NCI-H1694 (cell line): Measurements from ENCODE around the gene PI4K2A.
"Not testable (repeated sequence)": the region's sequence is repeated elsewhere in the genome, so short reads cannot be mapped to it uniquely, and the experiment has no call there.

Experiments
- DNase-seq: peaks from one replicate; lab custom pipeline; 2025; lab: John Stamatoyannopoulos, UW

Gene PI4K2A

DNA sequence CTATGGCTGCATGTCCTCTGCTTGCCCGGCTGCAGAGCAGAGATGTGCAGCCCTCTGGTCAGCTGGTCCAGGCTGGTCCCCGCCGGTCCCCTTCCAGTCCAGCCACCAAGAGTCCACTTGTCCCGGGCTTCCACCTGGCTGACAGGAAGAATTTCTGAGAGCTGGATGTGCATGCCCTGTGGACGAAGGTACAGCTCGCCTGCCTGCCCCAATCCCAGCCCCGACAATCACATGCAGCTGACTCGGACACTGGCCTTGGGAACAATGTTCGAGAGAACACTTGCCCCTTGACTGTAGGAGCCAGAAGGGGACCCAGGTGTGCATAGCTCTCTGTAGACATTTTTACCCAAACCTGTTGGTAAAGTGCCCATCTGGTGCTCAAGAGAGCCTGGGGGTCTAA lies 34.8 kb downstream of the PI4K2A start:
- DNase-seq, result no peak

GRCh38 chr10:97676770-97677581 lies 36.5 kb downstream of the PI4K2A start:
- DNase-seq, result peak; percentile 38

DNA sequence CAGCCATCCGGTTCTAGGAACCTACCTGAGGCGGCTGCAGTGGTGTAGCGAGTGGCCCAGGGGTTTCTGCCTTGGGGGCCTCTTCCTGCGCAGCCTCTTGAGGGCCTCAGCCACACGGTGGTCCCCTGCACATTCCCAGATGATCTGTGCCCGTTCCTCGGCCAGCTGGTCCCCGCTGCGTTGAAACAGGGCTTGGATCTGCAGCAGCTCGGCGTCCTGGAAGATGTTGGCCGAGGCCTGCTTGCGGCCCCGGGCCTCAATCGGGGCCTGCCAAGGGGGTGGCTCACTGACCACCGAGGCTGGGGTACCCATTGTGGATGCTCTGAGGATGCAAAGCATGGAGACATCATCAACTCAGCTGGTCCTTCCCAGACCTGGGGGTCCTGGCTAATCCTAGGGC lies 39.1 kb downstream of the PI4K2A start:
- no peak for DNase-seq

- DNase-seq, result no peak
Measured at GRCh38 chr10:97682042-97682441, 41.6 kb downstream of the PI4K2A start.

- no peak for DNase-seq
Measured at GRCh38 chr10:97683556-97684367, 43.3 kb downstream of the PI4K2A start.

- DNase-seq, result not testable (repeated sequence)
Measured at GRCh38 chr10:97684368-97684713, 43.9 kb downstream of the PI4K2A start.

DNA sequence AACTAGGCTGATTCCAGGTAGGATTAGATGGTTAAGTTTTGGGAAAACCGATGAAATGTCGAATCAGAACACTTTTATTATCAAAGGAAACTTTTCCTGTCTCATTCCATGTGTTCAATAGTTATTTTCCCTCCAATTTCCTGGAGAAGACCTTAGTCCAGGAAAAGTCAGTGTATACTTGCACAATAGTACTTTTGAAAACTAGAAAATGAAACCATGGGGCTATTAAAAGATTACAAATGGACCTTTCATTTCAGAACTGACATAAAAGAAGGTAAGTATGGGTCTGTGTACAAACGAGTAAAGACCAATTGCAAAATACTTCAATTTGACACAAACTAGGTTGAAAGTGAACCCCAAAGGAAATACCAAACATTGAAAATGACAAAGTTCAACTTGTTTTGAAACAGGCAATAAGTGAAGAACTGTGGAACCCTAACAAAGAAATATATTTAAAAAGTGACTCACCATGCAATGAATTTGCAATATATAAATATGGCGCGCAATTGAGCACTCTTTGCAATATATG lies 44.5 kb downstream of the PI4K2A start:
- DNase-seq, result no peak

GRCh38 chr10:97685395-97685958 lies 45.0 kb downstream of the PI4K2A start:
- DNase-seq, result no peak

DNA sequence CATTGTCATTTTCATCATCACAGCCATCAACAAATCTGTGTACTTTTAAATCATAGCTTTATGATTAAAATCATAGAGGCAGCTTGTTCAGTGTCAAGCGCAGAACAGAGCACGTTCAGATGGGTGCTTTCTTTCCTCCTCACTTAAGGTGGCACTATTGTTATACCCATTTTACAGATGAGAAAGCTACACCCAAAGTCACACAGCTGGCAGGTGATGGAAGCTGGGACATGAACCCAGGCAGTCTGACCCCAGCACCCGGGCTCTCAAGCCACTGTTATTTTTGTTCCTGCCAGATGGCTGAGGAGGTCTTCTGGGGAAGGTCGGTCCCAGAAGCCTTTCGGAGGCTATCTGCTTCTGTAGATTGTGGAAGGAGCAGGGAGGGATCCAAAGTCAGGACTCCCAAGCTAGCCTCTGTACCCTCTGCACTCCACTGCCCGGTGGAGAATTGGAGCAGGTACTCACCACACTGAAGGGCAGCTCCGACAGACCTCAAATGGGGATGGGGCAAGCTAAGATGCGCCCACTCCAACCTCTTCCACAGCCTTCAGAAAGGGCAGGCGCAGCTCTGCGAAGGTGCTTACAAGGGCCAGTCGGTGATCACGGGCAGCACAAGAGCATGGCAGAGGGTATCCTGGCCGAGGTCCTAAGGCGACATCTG lies 46.0 kb downstream of the PI4K2A start:
- no peak for DNase-seq

GRCh38 chr10:97686962-97687784 lies 46.7 kb downstream of the PI4K2A start, which contains the start of gene AVPI1:
TSS of gene AVPI1 (minus strand) at chr10:97687241. CDS start at chr10:97679905, 7,336 bp downstream.
- DNase-seq, result peak; percentile 88

GRCh38 chr10:97687785-97688781 lies 47.6 kb downstream of the PI4K2A start:
- no peak for DNase-seq

DNA sequence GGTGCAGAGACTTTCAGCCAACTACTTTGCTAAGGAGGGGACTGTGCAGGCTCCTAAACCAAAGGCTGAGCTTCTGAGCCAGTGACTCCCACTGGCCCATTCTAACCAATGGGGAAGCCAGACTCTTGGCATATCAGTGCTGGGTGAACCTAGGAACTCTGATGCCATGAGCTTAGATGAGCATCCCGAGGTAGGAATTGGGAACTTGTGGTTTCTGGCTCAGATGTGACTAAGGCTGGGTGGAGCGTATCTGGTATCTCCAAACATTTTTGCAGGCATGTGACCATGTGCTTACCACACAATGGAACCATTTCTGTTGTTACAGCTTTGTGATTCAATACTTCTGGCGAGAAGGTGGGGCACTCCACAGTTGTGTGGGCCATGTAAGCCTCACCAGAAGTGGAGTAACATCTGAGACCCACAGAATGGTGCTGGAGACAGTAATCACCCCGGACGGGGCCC lies 49.1 kb downstream of the PI4K2A start:
- DNase-seq, result no peak

- DNase-seq, result peak; percentile 22
Measured at GRCh38 chr10:97690133-97690532, 49.7 kb downstream of the PI4K2A start.

GRCh38 chr10:97698072-97698655 lies 57.7 kb downstream of the PI4K2A start:
- DNase-seq, result peak; percentile 40

- peak; percentile 58 for DNase-seq
Measured at GRCh38 chr10:97701438-97702069, 61.1 kb downstream of the PI4K2A start.

GRCh38 chr10:97703398-97704067 lies 63.1 kb downstream of the PI4K2A start:
- DNase-seq, result no peak

- DNase-seq, result no peak
Measured at GRCh38 chr10:97704341-97704740, 63.9 kb downstream of the PI4K2A start.

GRCh38 chr10:97705006-97705670 lies 64.7 kb downstream of the PI4K2A start:
- no peak for DNase-seq
